Prostate gland (tissue), 2 donors: ENCODE data around the gene PAPOLB.

Experiments used
- POLR2A ChIP-seq: fragments of 450-650 bp; IDR thresholded peaks from one replicate; pipeline ENCODE4 v1.6.1; 2016; ENCODE audit warnings: antibody characterized with exemption, mild to moderate bottlenecking
- TF ChIP-seq, protein P1 (sequence below), 4 experiments: fragments of 200-600 bp in 2 of 4; fragments of 450-650 bp in 2 of 4; sonication (generic) in 2 of 4; IDR thresholded peaks; 1 replicate in 3 of 4; 2 replicates in 1 of 4; pipeline ENCODE4 v1.5.1; 2016 to 2019; ENCODE audit warnings: antibody characterized with exemption in 4 of 4, mild to moderate bottlenecking in 2 of 4, moderate library complexity in 2 of 4

DNA sequence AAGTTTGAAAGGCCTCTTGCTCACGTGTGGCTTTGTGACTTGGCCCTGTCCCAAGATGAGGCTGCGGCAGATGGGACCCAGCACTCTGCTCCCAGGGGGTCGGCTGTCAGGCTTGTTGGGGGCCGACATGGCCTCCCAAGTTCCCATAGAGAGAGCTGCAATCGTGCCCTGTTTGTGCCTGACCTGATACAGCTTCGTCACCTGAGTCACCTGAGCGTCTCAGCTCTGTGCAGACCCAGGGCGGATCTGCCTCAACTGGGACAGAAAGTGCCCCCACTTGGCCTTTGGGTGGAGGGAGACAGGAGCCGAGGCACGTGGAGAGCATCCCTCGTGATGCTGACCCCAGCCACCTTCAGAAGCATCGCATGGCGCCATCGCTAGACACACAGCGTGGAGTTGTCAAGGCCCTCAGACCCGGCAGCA lies 21.7 kb downstream of the PAPOLB start:
- TF ChIP-seq, protein P1, sequence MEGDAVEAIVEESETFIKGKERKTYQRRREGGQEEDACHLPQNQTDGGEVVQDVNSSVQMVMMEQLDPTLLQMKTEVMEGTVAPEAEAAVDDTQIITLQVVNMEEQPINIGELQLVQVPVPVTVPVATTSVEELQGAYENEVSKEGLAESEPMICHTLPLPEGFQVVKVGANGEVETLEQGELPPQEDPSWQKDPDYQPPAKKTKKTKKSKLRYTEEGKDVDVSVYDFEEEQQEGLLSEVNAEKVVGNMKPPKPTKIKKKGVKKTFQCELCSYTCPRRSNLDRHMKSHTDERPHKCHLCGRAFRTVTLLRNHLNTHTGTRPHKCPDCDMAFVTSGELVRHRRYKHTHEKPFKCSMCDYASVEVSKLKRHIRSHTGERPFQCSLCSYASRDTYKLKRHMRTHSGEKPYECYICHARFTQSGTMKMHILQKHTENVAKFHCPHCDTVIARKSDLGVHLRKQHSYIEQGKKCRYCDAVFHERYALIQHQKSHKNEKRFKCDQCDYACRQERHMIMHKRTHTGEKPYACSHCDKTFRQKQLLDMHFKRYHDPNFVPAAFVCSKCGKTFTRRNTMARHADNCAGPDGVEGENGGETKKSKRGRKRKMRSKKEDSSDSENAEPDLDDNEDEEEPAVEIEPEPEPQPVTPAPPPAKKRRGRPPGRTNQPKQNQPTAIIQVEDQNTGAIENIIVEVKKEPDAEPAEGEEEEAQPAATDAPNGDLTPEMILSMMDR (IDR thresholded peaks at IDR 0.05), result no peak
- TF ChIP-seq POLR2A, result no peak
